Stimulated activated CD4-positive, alpha-beta T cell treated with anti-CD3 and anti-CD28 coated beads, Interleukin-2, amount 100 ng/mL, for 48 hours (primary cell): Measurements from ENCODE around the gene YKT6.

Experiments used
- DNase-seq, 2 donors: peaks; one replicate each; pipeline ENCODE4 v3.0.0-alpha.2; 2020

The YKT6 gene

DNA sequence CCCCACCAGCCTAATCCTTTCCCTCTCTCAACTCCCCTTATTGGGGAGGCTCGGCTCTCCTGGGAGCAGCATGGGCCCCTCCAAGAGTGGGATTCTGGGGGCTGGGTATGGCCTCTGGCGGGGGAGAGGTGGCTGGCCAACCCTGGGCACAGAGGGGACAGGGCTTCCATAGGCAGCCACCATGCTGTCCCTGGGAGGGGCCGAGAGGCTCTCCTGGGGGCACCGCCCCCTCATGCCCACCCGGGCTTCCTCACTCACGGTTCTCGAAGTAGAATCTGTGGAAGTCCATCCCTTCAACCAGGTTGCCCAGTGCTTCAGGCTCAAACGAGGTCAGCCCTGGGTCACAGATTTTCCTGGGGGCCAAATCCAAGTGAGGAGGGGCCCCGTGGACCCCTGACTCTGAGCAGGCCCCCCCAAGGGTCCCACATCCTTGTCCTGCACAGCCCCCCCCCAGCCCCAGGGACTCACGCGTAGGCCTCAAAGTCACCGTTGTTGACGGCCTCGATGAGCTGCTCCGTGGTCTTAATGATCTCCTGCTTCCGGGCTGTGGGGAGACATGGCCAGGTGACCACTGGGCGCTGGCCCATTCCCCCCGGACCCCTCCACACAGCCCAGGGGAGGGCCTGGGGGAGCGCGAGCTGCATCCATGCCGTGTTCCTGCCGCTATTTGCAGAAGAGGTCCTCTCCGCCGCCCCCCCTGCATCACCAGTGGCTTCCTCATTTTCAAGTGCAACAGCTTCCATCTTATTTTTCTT lies 19.8 kb downstream of the YKT6 start:
- DNase-seq = no peak

DNA sequence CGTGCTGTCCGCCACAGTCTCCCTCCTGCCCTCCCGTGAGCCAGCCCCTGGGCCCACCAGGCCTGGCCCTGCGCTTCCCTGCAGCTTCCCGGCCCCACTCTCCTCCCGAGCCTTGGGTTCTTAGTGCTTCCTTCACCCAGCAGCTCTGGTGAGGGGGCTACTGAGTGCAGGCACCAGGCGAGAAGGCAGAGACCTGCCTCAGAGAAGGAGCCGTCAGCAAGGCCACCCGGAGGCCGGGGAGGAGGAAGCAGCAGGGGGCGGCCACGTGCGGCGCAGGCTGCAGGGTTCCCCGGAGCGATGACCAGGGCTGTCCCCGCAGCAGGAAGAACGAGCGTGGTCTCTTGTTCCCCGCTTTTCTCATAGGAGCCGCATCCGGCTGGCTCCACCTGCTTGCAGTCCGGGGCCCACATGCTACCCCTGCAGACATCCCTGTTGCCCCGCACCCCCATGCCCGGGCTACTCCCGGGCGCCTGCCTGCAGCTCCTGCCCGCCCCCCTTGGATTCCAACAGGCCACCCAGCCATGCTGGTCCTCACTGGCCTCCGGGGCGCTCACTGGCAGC lies 20.5 kb downstream of the YKT6 start:
- DNase-seq = no peak

DNA sequence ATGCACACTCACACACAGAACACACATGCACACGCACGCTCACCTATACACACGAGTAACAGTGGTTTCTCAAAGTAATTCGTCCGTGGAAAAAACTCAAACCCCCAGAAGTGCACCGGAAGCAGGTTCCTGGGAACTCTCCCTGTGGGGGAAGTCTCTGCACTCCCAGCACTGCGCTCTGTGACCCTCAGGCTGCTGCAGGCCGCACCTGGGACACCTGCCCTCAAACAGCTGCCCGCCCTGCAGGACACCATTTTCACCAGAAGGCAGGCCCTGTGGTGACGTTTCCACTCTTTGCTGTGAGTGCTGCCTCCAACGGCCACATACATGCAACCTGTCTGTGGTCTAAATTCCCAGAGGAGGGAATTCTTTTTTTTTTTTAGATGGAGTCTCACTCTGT lies 21.3 kb downstream of the YKT6 start:
- DNase-seq = no peak

DNA sequence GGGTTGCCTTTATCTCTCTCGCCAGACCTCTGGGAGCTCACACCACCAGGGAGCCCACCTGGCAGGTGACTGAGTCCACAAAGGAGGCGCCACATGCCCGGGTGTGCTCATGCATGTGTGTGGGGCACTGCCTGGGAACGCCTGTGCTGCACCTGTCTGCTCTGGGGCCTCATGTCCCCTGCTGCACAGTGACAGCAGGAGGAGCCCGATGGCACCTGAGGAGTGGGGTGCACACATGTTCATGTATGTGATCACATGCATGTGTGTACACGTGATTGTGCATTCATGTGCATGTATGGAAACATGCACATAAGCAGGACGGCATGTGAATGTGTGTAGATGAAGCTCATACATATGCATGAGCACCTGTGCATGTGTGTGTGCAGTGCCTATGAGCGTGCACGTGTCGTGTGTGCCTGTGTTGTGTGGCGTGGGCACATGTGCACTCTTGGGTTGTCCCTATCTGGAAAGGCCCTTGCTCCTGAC lies 22.0 kb downstream of the YKT6 start:
- DNase-seq = no peak

DNA sequence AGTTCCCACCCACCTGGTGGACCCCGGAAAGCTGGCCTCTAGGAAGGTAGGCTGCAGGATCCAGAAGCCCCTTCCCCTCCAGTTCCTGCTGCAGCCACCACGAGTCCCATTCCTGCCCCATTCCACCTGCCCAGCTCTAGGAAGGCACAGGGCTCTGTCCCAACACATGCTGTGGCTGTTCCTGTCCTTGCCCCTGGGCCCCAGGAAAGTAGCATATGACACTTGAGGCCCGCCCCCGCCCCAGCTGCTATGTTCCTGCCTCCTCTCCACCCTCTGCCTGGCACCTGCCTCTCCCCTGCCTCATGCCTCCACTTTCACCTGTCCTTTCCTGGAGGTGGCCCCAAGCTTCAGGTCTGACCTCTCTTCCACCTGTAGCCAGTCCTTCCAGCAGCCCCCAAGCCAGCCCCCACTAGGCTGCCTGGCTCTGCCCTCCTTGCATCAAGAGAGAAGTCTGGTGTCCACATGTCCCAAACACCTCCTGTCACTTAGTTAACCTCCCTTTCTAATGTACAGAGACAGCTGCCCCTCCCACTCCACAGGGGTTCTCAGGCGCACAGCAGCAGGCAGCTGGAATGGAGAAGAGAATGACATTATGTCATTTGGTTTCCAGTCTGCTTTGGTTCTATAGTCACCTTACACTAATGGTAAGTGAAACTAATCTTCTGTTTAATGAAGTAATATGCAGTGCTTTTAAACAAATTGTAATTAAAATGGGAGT lies 22.7 kb downstream of the YKT6 start:
- DNase-seq = no peak

DNA sequence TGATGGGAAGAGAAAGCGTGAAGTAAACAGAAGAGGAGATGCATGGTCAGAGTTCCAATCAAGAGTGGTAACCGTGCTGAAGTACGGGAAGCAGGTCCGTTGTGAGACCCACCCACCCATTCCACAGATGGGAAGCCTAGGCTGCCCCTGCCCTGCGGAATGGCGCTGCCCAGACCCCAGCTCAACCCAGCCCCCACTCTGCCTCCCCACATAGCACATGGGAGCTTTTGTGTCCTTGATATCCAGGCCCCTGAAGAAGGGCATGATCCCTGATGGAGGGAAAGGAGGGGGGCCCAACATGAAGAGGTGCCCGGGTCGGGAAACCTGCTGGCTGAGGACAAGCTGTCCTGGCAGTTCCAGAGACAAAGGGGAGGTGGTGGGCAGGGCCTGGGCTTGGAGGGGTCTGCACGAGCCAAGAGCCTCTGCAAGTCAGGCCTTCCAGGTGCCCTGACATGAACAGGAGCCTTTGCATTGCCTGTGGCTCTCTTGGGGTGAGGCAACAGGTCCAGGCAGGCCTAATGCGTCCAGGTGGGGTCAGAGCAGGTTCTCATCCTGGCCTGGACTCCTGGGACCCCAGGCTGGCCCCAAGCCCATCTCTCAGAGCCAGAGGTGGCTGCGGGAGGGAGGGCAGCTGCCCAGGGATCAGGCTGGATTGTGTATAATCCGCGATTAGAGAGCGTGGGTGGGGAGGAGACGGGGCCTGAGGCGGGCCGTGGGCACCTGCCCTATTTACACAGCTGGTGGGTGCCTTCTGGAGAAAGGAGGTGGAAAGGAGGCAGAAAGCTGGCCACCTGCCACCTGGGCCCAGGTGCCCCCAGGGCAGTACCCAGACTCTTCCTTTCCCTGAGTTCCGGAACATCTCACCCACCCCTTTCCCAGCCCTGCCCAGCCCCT lies 23.5 kb downstream of the YKT6 start:
- DNase-seq = no peak

DNA sequence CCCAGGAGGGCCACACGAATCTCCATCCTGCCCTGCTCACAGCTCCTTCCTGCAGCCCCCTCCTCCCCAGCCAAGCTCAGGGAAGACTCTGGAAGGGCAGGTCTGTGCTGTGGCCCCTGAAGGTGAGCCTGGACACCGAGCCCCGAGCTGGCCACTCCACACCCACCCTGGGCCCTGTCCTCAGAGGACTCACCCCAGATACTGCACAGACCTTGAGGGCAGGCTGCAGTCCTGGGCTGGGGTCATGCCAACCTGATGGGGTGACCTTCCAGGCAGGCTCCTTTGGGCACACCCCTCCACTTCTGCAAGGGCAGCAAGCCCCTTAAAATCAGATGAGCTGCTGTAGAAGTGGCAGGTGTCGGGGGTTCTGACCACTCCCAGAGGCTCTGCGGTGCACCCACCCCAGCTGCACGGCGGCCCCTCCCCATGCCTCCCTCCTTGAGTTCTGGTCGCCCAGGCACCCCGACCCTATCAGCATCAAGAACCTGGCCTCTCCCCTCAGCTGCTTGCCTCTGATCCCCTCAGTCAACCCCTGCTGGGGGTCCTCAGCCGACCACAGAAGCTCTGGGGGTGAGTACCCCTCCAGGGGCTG lies 24.3 kb downstream of the YKT6 start:
- DNase-seq = no peak

DNA sequence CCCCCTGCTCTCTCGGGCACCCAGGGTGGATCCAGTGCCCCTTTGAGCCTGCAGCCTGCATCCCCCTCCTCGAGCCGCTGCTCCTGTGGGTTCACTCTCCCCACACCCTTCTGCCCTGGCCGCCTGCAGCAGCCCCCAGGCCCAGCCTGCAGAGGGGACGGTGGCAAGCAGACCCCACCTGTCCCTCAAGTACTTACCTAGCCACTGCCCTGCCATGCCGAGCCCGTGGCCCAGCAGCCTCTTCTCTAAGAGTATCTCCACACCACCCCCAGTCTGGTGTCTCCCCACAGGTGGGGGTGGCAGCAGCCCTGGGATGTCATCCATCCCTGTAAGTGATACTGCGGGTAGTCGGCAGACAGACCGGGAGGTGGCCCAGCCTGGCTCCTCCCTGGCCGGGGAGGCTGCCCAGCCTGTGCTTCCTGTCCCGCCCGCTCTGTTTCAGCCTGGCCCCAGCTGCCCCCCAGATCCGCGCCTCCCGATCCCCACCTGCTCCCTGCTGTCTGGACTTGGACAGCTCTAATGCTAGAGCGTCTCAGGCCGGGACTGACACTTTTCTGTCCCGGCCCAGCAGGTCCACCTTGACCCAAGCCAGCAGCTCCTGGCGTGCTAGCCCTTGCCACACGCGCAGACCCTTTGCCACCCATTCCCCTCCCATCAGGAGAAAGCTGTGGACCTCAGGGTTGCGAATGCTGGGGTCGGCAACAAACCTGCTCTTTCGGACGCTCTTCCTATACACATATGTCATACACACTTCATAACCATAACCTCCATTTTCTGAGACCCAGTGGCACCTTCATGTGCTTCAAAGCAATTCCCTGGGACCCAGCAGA lies 25.0 kb downstream of the YKT6 start:
- DNase-seq = no peak

DNA sequence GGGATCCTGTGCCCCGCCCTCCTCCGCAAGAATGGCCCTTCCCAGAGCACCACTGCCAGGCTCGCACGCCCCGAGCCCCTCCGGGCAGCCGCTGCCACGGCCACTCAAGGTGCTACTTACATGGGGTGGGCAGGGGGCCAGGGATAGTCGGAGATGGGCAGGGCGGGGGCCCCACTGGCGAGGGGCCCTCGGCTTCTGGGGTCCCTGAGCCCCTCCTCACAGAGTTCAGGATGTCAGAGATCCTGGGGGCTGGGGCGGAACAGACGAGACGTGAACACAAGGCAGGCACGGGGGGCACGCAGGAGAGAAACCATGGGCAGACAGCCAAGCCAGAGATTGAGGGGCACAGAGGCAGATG lies 25.6 kb downstream of the YKT6 start:
- DNase-seq = no peak

DNA sequence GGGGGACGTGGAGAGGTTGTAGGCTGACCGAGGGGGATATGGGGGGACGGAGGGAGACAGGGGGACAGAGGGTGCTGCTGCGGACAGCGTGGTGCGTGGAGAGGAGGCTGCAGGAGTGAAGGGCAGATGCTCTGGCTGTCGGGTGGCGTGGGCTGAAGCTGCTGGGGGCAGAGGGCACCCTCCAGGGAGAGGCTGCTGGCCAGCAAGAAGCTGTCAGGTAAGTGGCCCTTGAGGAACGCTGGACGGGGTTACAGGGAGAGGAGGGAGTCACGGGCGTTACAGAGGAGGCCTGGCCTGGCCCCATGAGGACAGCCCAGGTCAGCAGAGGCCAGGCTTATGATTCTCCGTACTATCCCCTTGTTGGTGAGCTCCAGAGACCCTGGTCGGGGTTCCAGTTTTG lies 27.1 kb downstream of the YKT6 start:
- DNase-seq = no peak

DNA sequence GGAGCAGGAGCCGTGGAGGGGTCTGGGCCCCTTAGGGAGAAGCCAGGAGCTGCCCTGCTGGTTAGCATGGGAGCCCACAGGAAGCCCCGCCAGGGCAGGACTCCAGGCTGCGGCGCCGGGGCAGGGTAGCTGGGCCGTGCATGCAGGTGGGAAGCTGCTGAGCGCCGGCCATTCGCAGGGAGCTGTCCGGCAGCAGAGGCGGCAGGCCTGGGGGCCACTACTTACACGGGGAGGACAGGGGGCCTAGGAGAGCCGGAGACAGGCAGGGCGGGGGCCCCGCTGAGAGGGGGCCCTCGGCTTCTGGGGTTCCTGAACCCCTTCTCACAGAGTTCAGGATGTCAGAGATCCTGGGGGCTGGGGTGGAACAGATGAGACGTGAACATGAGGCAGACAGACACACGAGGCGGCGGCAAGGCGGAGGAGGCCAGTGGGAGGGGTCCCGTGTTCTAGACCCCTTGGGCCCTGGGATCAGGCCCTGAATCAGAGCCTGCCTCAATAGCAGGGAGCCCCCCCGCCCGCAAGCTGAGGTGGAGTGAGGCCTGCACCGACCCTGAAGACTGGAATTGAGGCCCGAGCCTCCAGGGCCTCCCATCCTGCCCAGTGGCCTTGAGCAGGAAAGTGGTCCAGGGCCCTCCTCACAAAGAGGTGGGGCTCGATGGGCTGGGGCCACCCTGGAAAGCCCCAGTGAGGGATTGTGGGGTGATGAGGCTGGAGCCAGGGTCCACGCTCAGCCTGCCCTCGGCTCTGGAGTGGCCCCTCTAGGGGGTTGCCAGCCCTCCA lies 28.0 kb downstream of the YKT6 start:
- no peak for DNase-seq

DNA sequence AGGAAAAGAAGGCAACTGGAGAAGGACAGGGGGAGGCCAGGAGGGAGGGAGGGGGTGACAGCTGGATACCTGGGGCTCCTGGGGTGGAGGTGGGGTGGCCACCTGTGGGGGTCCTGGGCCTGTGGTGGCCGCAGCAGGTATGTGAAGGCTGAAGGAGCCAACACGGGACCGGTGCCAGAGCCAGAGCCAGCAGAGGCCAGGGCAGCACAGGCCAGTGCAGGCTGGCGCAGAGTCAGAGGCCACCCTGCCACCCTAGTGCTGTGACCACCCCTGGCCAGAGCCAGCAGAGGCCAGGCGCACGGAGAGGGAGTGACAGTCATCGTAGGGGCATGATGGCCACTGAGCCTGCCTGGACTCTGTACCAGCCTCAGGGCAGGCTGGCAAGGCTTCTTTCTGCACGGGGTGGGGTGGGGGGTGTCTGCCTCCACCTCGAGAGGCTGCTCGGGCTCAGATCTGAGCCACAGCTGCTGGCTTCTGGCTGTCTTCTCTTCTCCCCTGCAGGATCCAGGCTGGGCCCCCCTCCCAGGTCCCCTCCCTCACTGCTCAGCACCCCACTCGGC lies 28.8 kb downstream of the YKT6 start:
- DNase-seq = no peak

DNA sequence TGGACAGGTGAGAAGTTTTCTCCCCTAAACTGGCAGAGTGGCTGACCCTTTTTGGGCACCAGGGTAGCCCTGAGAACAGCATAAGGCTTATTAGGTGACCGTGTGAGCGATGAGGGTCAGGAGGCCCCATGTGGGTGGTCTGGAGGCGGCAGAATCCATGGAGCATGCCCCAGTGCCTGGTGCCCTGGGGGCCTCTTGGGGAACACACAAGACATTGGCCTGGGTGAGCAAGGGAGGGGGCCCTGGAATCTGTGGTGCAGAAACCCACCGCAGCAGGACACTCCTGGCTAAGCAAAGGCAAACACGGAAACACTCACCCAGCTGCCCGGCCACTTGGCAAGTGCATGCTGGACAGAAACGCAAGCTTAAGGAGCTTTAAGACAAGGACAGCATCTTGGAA lies 29.5 kb downstream of the YKT6 start:
- DNase-seq = no peak

DNA sequence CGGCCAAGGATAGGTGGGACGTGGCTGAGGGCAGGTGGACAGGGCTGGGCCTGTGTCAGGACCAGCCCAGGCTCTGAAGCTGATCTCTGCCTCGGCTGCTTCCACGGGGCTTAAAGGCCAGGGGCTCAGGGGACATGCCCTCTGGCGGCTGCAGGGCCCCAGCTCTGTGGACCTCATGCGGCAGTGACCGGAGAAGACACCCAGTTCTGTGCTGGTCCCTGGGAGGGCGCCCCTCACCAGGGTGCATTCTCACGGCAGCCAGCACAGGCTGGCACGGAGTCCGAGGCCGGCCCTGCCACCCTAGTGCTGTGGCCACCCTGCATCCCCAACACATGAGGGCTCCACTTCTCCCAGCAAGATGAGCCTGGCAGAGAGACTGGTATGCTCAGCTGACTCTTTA lies 30.3 kb downstream of the YKT6 start:
- DNase-seq = no peak

DNA sequence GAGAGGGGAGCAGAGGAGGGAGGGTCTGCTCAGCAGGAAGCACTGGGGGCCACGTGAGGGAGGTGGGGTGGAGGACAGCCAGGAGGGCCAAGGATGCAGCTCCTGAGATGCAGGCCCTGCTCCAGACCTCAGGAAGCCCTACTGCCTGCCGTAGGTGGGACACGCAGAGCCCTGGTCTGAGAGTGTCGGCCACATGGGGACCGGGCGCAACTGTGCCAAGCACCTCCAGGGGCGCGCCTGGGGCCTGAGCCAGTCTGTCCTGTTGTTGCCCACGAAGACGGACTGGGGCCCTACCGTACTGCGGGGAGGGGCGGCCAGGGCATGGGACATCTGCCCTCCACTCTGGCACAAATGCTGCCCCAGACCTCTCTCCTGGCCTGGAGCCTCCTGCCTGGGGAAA lies 31.6 kb downstream of the YKT6 start:
- DNase-seq = no peak

DNA sequence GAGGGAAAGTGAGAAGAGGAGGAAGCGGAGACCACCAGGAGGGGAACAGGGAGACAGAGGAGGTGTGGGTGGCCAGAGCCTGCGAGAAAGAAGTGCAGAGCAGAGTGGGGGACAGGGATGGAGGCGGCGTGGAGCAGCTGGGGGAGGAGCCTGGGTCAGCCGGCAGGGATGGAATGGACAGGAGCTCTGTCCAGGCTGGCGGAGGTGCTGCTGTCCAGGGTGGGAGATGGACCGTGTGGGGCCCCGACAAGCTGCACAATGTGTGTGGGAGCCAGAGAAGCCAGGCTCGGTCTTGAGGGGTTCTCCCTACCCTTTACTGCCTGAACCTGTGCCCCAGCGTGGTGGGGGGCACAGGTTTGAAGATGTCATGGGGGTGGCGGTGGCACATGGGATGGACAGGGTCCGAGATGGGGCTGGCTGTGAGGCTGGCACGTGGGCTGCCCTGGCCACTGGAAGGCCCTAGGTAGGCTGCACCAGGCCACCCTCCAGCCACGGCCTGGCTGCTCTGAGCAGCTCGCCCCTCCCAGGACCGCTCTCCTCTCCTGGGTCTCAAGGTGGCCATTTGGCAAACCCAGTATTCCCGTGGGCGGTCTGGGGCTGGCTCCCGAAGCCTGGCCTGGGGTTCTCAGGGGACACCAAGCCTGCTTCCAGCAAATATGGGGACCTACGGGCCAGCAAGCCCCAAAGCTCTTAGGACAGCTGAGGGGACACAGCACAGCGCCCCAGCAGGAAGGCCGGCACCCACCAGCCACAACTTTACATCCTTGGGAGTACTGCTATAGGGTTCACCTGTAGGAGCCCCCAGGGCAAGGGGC lies 32.3 kb downstream of the YKT6 start:
- no peak for DNase-seq

DNA sequence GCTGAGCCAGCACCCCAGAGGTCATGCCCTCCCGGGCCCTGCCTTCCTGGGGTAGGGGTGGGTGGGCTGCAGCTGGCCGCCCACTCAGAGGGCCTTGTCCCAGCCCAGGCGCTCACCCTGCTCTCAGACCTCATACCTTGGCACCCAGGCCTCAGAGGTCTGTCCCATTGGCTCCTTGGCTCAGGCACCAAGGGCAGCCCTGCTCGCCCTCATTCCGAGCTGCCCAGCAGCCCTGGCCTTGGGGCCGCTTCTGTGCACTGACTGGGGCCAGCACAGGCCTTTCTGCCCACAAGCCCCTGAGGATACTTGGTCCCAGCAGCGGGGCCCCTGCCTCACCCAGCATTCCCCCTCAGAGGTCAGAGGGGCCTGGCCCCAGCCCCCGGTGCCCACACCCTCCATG lies 34.3 kb downstream of the YKT6 start:
- DNase-seq = no peak

DNA sequence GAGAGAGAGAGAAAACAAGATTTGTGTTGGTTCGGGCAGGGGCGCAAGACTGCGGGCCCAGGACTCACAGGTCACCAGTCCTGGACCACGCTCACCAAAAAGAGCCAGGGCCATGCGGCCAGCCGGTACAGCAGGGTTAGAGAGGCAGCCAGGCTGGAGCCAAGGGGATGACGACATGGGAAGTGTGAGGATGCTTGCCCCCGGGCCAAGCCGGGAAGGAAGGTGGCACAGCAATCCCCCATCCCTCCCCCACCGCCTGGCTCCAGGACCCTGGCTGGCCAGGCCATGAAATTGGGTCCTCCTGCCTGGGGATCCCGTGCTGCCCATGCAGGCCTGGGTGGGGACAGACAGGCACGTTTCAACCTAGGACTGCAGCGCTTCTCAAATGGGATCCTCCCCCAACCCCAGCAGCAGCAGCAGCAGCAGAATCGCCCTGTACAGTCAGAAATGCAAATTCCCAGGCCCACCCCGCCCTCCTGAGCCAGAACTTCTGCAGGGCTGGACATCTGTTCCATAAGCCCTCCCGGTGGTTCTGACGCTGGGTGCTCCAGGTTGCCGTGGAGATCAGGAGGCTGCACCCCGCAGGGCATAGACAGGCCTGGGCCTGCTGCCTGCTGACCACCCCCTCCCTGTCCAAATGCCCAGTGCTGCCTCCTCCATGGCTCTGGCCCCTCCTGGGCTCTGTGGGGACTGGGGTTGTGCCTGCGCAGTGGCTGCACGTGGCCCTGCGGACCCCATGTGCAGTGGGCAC lies 35.0 kb downstream of the YKT6 start:
- DNase-seq = no peak

DNA sequence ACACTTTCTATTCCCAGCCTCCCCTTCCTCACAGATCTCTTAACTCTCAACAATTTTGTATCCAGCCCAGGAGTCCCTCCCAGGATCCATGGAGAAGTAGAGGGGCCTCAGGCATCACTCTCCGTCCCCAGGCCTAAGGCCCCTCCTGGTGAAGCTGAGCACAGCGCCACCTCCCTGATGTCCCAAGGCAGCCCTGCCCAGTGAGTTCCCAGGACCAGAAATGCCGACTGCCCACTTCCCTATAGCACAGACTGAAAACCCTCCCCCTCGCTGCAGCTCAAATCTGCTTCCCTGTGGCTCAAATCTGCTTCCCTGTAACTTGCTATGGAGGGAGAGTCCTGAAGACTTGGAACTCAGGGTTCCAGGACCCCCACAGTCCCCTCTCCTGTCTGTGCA lies 35.6 kb downstream of the YKT6 start:
- DNase-seq = no peak
